GM12873 (cell line): ENCODE results near the gene ADD3.

Source experiments
- CTCF ChIP-seq: IDR thresholded peaks from 2 replicates; pipeline ENCODE4 v1.5.1; 2012; ENCODE audit warnings: low read depth, mild to moderate bottlenecking, moderate library complexity, low read length, control low read depth; ENCODE audit not compliant: insufficient read depth; ENCODE audit errors: missing control alignments

Gene ADD3

GRCh38 chr10:110017907-110018306 is 10.1 kb downstream of the ADD3 start:
- TF ChIP-seq CTCF: no peak

GRCh38 chr10:110020265-110020664 is 12.5 kb downstream of the ADD3 start:
- TF ChIP-seq CTCF: no peak

- no peak for TF ChIP-seq CTCF
These were observed 15.1 kb downstream of the ADD3 start for GRCh38 chr10:110022716-110023504.

- TF ChIP-seq CTCF: no peak
These were observed 16.1 kb downstream of the ADD3 start for GRCh38 chr10:110023785-110024465.

GRCh38 chr10:110029450-110029849 is 21.7 kb downstream of the ADD3 start:
- no peak for TF ChIP-seq CTCF

GRCh38 chr10:110032801-110033700 is 25.3 kb downstream of the ADD3 start:
- TF ChIP-seq CTCF: no peak
